HepG2 (cell line): ENCODE measurements around the gene LSM14B.

Source experiments
- NR2F2 ChIP-seq: IDR thresholded peaks from 2 replicates; pipeline ENCODE4 v1.6.1; 2012; ENCODE audit warnings: low read depth, inconsistent platforms, borderline replicate concordance
- PBX2 ChIP-seq: IDR thresholded peaks from 2 replicates; pipeline ENCODE4 v1.6.1; 2016; ENCODE audit warnings: control low read depth
- POLR2A ChIP-seq, 2 experiments: IDR thresholded peaks; 2 replicates each; pipeline ENCODE4 v1.6.1; 2011; ENCODE audit warnings: low read depth in 2 of 2, low read length in 2 of 2, mild to moderate bottlenecking in 1 of 2, moderate library complexity in 1 of 2; ENCODE audit not compliant: insufficient read depth in 1 of 2

- TF ChIP-seq PBX2 (no peak), NR2F2 (no peak), POLR2A (IDR thresholded peaks at IDR 0.05; ENCODE audit: insufficient read depth in 1 of 2, low read depth in 2 of 2, low read length in 2 of 2) (peak in 1 of 2 experiments; percentile 48; a peak in 1 of 4 replicates)
These were observed 27.4 kb downstream of the LSM14B start for GRCh38 chr20:62149532-62150309.
